GM12878 (cell line): Measurements from ENCODE around the gene GLB1L2. TPM values are rescaled to one million over a fixed set of nuclear protein-coding genes. Genes with fewer than 3 reads are reported as not detected.
A peak's percentile ranks its signal among the peaks of the same experiment; 100 is the strongest.

Experiments used
- ATAC-seq: fragments of 200-7000 bp; cut with Tn5 transposase; 3 replicates; pipeline ENCODE4 v1.9.1; 2020; ENCODE audit warnings: mild to moderate bottlenecking, moderate library complexity
- BruUV-seq: library from RNA; stranded (reverse); fragments of 400-500 nt; replicated peaks from 2 replicates; lab custom pipeline; 2021; lab: Mats Ljungman, UMichigan
- CTCF ChIA-PET: fragments of 300-600 bp; sonication (Branson Sonifier 250); formaldehyde crosslinking; extraction: SDS; loops from one replicate; lab custom pipeline; 2021; ENCODE audit warnings: inconsistent platforms; lab: Yijun Ruan, JAX
- POLR2A ChIA-PET: fragments of 350-600 bp; formaldehyde crosslinking; extraction: SDS; loops from one replicate; lab custom pipeline; 2021; ENCODE audit warnings: inconsistent platforms; lab: Charles Lee
- RAD21 ChIA-PET: fragments of 300-600 bp; sonication (Branson Sonifier 250); formaldehyde crosslinking; loops from one replicate; lab custom pipeline; 2023; ENCODE audit warnings: antibody characterized with exemption; ENCODE audit not compliant: unreplicated experiment; lab: Charles Lee
- SMC1A ChIA-PET: fragments of 300-600 bp; sonication (Branson Sonifier 250); formaldehyde crosslinking; loops from one replicate; lab custom pipeline; 2023; ENCODE audit not compliant: unreplicated experiment, uncharacterized antibody; lab: Charles Lee
- DNase-seq: peaks from one replicate; pipeline ENCODE4 v3.0.0-alpha.2; 2011; ENCODE audit warnings: low read depth, low spot score
- FAIRE-seq: peaks from 3 replicates; lab custom pipeline; 2011; peaks lifted over from hg19 to GRCh38; lab: Jason Lieb, UNC
- H2AFZ ChIP-seq: 2 replicates; pipeline ENCODE4 v1.6.0; 2011; ENCODE audit warnings: low read depth, low read length, control low read depth; ENCODE audit not compliant: control insufficient read depth
- H3K27ac ChIP-seq: 2 replicates; pipeline ENCODE4 v1.5.1; 2011; ENCODE audit warnings: control low read depth; ENCODE audit not compliant: control insufficient read depth, insufficient read depth
- H3K27me3 ChIP-seq, 2 experiments: replicated peaks in 1 of 2; 2 replicates each; pipeline versions ENCODE4 v1.6.0 to v1.6.1; 2011; ENCODE audit warnings: low read length in 1 of 2; ENCODE audit not compliant: control insufficient read depth in 2 of 2, insufficient read depth in 2 of 2
- H3K36me3 ChIP-seq, 2 experiments: 2 replicates each; pipeline ENCODE4 v1.5.1; 2011; ENCODE audit warnings: low read length in 1 of 2; ENCODE audit not compliant: control insufficient read depth in 2 of 2, insufficient read depth in 2 of 2
- H3K4me1 ChIP-seq: 2 replicates; pipeline ENCODE4 v1.6.1; 2011; ENCODE audit warnings: mild to moderate bottlenecking, low read length, moderate library complexity, mixed read lengths; ENCODE audit not compliant: control insufficient read depth, insufficient read depth
- H3K4me2 ChIP-seq: 2 replicates; pipeline ENCODE4 v1.6.0; 2011; ENCODE audit warnings: control low read depth; ENCODE audit not compliant: control insufficient read depth, insufficient read depth
- H3K4me3 ChIP-seq: fragments of 200-600 bp; sonication (generic); 2 replicates; pipeline ENCODE4 v1.5.1; 2016
- H3K79me2 ChIP-seq: 2 replicates; pipeline ENCODE4 v1.6.0; 2011; ENCODE audit warnings: low read length; ENCODE audit not compliant: control insufficient read depth, insufficient read depth
- H3K9ac ChIP-seq: 2 replicates; pipeline ENCODE4 v1.8.0; 2011; ENCODE audit warnings: low read length, control low read depth, mixed read lengths; ENCODE audit not compliant: control insufficient read depth, insufficient read depth
- H3K9me3 ChIP-seq: replicated peaks from 3 replicates; pipeline ENCODE4 v1.5.1; 2011; ENCODE audit warnings: mild to moderate bottlenecking, low read length; ENCODE audit not compliant: control insufficient read depth, insufficient read depth
- H4K20me1 ChIP-seq: 2 replicates; pipeline ENCODE4 v1.6.0; 2011; ENCODE audit not compliant: control insufficient read depth, insufficient read depth
- CTCF ChIP-seq, 3 experiments: IDR thresholded peaks in 2 of 3; conservative IDR thresholded peaks in 1 of 3; 2 replicates each; pipeline ENCODE4 v1.5.1; 2011; ENCODE audit warnings: low read depth in 3 of 3, low read length in 3 of 3, mild to moderate bottlenecking in 3 of 3, control low read depth in 2 of 3, moderate library complexity in 2 of 3, inconsistent platforms in 1 of 3, mixed read lengths in 1 of 3; ENCODE audit not compliant: control insufficient read depth in 2 of 3, insufficient read depth in 1 of 3; ENCODE audit errors: extremely low read depth in 1 of 3
- GATAD2B ChIP-seq: fragments of 450-650 bp; conservative IDR thresholded peaks from 2 replicates; pipeline ENCODE4 v1.6.1; 2017; ENCODE audit warnings: low read depth, mild to moderate bottlenecking, moderate library complexity
- HCFC1 ChIP-seq: fragments of 150-350 bp; IDR thresholded peaks from 2 replicates; pipeline ENCODE4 v1.6.1; 2014; ENCODE audit warnings: low read length
- PRDM15 ChIP-seq: fragments of 450-650 bp; formaldehyde crosslinking; IDR thresholded peaks from 2 replicates; pipeline ENCODE4 v1.4.0; 2020; ENCODE audit warnings: mild to moderate bottlenecking, moderate library complexity
- SP1 ChIP-seq: IDR thresholded peaks from one replicate; pipeline ENCODE4 v1.6.1; 2011; ENCODE audit warnings: low read depth, low read length
- ZNF274 ChIP-seq: IDR thresholded peaks from one replicate; pipeline ENCODE4 v1.8.0; 2011; ENCODE audit not compliant: insufficient read length, insufficient read depth
- WGBS: methylation state at CpG from one replicate; pipeline ENCODE4 v1.1.6; 2016; ENCODE audit warnings: low lambda C conversion rate; ENCODE audit not compliant: insufficient replicate concordance, insufficient coverage; ENCODE audit errors: missing lambda C conversion rate; 5-methylcytosine and 5-hydroxymethylcytosine counted together
- in situ Hi-C: fragments of 300-500 bp; cut with MboI; formaldehyde crosslinking; loops from 9 replicates; pipeline ENCODE4 v1.14.3; 2018; ENCODE audit warnings: mixed read lengths
- intact Hi-C: fragments of 100-400 bp; cut with micrococcal nuclease; formaldehyde crosslinking; loops from one replicate; pipeline ENCODE4 v1.14.2; 2022; ENCODE audit not compliant: unreplicated experiment
- polyA plus RNA-seq, 11 experiments: library from polyadenylated mRNA; depleted of rRNA in 4 of 11; unstranded in 6 of 11; stranded (reverse) in 5 of 11; fragments of >200 nt; fragmentation: Nextera tagmentation in 4 of 11; fragmentation: Illumina TruSeq in 1 of 11; extraction: Ambion mirVana in 4 of 11; extraction: Trizol in 1 of 11; gene quantifications; 1 replicate in 1 of 11; 2 replicates in 10 of 11; pipeline versions ENCODE4 v1.2.1 to v1.2.3, GENCODE V29; 2011 to 2016; ENCODE audit warnings: inconsistent platforms in 2 of 11, missing spikeins in 2 of 11, low read depth in 1 of 11
- total RNA-seq, 4 experiments: library from RNA; depleted of rRNA in 3 of 4; stranded (reverse); fragments of >200 nt in 3 of 4; fragmentation: Illumina TruSeq in 1 of 4; extraction: Trizol in 1 of 4; gene quantifications; 2 replicates each; pipeline versions ENCODE4 v1.2.1 to v1.2.3, GENCODE V29; 2013 to 2021

GLB1L2 gene
- total and polyA plus RNA-seq, 10 of the 15 experiments (the other 5 are each of a cell fraction or from before 2014, with no cell fraction given), result 0.04 to 0.85 (median 0.49) TPM

GRCh38 chr11:134390706-134391569 is 59.1 kb downstream of the GLB1L2 start:
- TF ChIP-seq CTCF (IDR thresholded peaks at IDR 0.05 in 2 of 3, conservative IDR thresholded peaks at IDR 0.05 in 1 of 3; ENCODE audit: control insufficient read depth in 2 of 3, extremely low read depth in 1 of 3, insufficient read depth in 1 of 3, low read depth in 3 of 3, low read length in 3 of 3) (0 out of 6 replicates have a peak, but pooled peaks of 1 of the 3 experiments have one; percentile 4), GATAD2B (no peak)
- H2AFZ ChIP-seq, result no peak overlapping the region
- H3K9ac ChIP-seq, result no peak overlapping the region
- intact Hi-C loops, result no loop called here
- no peak overlapping the region for H3K4me2 ChIP-seq
- H3K9me3 ChIP-seq, result no peaks in the 10 kb centered on the region
- POLR2A ChIA-PET, result no interaction called here
- H3K4me1 ChIP-seq, result no peaks in the 10 kb centered on the region
- ATAC-seq (no peak), DNase-seq (no peak), FAIRE-seq (no peak)
- H4K20me1 ChIP-seq, result no peaks in the 10 kb centered on the region
- no peak overlapping the region for H3K27ac ChIP-seq
- in situ Hi-C loops, result no loop called here
- H3K27me3 ChIP-seq, result no peaks in the 10 kb centered on the region; a peak in 1 of 4 replicates
- CTCF ChIA-PET, result no interaction called here
- H3K36me3 ChIP-seq, result no peaks in the 10 kb centered on the region
- BruUV-seq, result no TSS peak
- SMC1A ChIA-PET, result no interaction called here
- RAD21 ChIA-PET, result no interaction called here
- H3K79me2 ChIP-seq, result no peaks in the 10 kb centered on the region
- H3K4me3 ChIP-seq, result no peak overlapping the region
- WGBS, result 14% methylated on average over 14 of the region's 15 CpGs

- 16% methylated on average over 11 of the region's 13 CpGs for WGBS
- intact Hi-C loops, result no loop called here
- no peak overlapping the region for H3K9ac ChIP-seq
- H3K9me3 ChIP-seq, result no peaks in the 10 kb centered on the region
- ChIA-PET CTCF (no interaction called here), SMC1A (no interaction called here), POLR2A (no interaction called here), RAD21 (no interaction called here)
- ATAC-seq, result no peak
- H3K27ac ChIP-seq, result no peak overlapping the region
- in situ Hi-C loops, result no loop called here
- H3K4me1 ChIP-seq, result no peaks in the 10 kb centered on the region
- no peak for FAIRE-seq
- no TSS peak for BruUV-seq
- no peak overlapping the region for H3K4me3 ChIP-seq
- no peak overlapping the region for H3K4me2 ChIP-seq
- no peak overlapping the region for H2AFZ ChIP-seq
- no peaks in the 10 kb centered on the region for H3K36me3 ChIP-seq
- no peak for DNase-seq
- no peaks in the 10 kb centered on the region for H4K20me1 ChIP-seq
- H3K27me3 ChIP-seq, result no peaks in the 10 kb centered on the region; a peak in 1 of 4 replicates
- no peaks in the 10 kb centered on the region for H3K79me2 ChIP-seq
- TF ChIP-seq HCFC1 (no peak), ZNF274 (no peak), SP1 (no peak), PRDM15 (no peak)
Observed at GRCh38 chr11:134391656-134392055, 59.9 kb downstream of the GLB1L2 start.
